ENCODE data around the gene BIRC7.

DNA sequence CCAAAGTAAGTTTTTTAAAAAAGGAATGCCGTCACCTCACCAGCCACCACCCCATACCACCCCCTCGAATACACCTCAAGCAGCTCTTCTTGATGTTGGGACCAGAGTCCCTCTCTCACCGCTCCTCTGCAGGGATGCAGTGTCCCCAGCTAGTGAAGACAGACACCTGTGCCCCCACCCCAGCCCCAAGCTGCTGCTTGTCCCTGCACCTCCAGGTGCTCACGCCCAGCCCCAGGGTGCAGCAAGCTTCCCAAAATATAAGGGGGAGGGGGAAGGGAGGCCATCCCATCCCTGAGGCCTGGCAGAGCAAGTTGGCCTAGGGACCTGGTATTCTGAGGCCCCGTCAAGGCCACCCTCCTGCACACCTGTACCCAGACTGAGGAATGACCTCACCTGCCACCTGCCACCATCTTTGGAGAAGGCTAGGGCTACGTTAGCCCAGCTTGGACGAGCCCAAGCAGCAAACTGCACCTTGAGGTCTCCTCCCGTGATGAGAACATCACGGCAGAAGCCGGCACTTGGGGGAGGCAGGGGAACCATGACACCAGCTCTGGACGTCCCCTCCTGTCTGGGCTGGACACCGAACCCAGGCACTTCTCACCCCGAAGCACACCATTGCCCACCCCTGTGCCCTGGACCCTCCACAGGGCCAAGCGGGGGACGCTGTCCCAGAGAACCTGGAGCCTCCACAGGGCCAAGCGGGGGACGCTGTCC is 45.7 kb upstream of the BIRC7 start:
- TF ChIP-seq EZH2 (IDR thresholded peaks at IDR 0.05; ENCODE audit: borderline replicate concordance, low read length) (no peak), CTCF (IDR thresholded peaks at IDR 0.05; ENCODE audit: low read length) (no peak)

All from OCI-LY1 (cell line).